GM12872 (cell line): Measurements from ENCODE around the gene KANSL1.

Experiments
- TF ChIP-seq, protein P1 (sequence below): IDR thresholded peaks from 3 replicates; pipeline ENCODE4 v1.5.1; 2011; ENCODE audit warnings: low read depth, mild to moderate bottlenecking, low read length, moderate library complexity; ENCODE audit not compliant: insufficient read depth

Gene KANSL1

DNA sequence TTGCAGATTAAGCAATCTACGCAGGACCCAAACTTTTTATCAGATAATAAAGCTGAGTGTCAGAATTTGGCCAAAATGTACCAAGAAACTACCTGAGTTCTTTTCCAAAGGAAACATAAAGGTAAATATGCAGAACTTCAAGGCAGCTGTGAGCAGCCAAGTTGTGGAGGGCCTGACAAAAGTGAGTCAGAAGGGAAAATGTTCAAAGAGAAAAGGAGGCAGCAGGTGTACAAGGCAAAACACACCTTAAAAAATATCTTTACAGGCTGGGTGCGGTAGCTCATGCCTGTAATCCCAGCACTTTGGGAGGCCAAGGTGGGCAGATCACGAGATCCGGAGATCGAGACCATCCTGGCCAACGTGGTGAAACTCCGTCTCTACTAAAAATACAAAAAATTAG lies 7.0 kb upstream of the KANSL1 start:
- TF ChIP-seq, protein P1, sequence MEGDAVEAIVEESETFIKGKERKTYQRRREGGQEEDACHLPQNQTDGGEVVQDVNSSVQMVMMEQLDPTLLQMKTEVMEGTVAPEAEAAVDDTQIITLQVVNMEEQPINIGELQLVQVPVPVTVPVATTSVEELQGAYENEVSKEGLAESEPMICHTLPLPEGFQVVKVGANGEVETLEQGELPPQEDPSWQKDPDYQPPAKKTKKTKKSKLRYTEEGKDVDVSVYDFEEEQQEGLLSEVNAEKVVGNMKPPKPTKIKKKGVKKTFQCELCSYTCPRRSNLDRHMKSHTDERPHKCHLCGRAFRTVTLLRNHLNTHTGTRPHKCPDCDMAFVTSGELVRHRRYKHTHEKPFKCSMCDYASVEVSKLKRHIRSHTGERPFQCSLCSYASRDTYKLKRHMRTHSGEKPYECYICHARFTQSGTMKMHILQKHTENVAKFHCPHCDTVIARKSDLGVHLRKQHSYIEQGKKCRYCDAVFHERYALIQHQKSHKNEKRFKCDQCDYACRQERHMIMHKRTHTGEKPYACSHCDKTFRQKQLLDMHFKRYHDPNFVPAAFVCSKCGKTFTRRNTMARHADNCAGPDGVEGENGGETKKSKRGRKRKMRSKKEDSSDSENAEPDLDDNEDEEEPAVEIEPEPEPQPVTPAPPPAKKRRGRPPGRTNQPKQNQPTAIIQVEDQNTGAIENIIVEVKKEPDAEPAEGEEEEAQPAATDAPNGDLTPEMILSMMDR, result no peak

DNA sequence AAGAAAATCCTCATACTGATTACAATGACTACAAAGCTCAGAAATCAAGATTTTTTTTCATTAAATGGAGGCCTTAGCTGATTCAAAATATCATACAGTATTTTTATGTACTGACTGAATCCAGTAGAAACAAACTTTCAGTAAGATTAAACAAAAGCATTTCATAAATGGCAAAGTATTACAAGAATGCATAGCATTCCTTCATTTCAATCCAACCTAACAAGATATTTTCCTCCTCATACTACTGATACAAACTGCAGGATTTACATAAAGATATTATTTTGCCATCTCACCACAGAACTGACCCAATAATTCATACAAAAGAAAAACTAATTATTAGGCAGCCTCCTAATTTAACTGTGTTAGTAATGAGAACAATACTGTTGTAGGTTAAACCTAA lies 6.2 kb upstream of the KANSL1 start:
- TF ChIP-seq, protein P1, result no peak

DNA sequence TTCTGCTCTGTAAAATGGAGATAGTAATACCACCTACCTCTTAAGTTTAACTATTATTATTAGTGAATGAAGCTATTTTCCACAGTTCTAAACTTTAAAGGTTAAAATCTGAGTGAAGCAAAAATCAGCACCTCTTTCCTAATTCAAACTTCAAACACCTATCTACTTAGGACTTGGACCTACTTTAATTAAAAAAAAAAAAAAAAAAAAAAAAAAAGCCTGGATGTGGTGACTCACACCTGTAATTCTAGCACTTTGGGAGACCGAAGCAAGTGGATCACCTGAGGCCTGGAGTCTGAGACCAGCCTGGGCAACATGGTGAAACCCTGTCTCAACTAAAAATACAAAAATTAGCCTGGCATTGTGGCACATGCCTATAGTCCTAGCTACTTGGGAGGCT lies 5.0 kb upstream of the KANSL1 start:
- TF ChIP-seq, protein P1, result no peak

DNA sequence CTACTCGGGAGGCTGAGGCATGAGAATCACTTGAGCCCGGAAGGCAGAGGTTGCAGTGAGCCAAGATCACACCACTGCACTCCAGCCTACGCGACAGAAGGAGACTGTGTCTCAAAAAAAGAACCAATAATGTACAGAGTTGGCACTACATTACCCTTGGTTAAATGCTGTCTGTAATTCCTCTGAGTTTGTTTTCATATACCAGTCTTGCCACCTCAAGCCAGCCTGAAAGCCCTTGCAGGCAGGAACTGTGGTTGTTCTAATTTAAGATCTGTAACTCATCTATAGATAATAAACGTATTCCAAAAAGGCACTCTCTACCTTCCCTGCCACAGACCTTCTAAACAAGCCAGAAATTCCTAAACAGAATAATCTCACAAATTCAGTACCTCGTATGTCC lies 4.3 kb upstream of the KANSL1 start:
- TF ChIP-seq, protein P1, result no peak

DNA sequence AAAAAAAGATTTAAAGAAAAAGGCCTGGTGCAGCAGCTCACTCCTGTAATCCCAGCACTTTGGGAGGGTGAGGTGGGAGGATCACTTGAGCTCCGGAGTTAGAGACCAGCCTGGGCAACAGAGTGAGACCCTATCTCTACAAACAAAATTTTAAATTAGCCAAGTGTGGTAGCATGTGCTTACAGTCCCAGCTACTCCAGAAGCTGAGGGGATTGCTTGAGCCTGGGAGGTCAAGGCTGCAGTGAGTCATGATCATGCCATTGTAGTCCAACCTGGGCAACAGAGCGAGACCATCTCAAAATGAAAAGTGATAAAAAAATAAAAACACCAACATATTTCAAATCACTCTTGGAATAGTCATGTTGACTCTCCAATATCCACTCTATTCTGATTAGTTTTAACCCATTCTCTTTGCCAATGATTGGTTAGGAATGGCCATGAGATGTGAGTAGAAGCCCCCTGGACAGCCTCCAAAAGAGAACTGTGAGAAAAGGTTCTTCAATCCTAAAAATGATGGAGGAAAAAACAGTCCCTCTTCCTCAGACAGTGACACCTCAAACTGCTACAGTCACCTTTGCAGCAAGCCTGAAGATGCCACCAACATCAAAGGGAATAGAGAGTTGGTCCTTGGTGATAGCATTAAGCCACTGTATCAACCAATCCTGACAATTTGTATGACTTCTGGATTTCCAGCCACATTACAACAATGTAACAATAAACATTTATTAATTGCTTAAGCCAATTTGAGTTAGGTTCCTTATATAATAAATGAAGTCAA lies 2.9 kb upstream of the KANSL1 start:
- TF ChIP-seq, protein P1, result no peak

DNA sequence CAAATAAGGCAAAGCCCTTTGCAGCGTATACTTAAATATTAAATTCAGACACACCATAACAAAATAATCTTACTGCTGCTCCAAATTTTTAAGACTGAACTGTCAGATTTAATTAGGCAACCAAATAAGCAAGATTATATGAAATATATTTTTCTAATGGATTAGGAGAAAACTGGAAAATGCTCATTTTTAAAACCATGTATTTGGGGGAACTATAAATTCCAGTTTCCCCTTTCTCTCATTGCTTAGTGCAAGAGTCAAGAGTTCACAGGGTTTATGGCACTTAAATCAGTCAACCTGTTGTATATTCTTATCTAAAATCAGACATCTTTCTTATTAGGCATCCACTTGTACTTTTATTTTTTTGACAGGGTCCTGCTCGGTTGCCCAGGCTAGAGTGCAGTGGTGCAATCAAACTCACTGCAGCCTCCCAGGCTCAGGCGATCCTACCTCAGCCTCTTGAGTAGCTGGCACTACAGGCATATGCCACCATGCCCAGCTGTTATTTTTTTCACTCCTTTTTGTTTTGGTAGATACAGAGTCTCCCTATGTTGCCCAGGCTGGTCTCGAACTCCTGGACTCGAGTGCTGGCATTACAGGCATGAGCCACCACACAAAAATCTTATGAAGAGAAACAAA lies 2.1 kb upstream of the KANSL1 start:
- TF ChIP-seq, protein P1, result no peak

DNA sequence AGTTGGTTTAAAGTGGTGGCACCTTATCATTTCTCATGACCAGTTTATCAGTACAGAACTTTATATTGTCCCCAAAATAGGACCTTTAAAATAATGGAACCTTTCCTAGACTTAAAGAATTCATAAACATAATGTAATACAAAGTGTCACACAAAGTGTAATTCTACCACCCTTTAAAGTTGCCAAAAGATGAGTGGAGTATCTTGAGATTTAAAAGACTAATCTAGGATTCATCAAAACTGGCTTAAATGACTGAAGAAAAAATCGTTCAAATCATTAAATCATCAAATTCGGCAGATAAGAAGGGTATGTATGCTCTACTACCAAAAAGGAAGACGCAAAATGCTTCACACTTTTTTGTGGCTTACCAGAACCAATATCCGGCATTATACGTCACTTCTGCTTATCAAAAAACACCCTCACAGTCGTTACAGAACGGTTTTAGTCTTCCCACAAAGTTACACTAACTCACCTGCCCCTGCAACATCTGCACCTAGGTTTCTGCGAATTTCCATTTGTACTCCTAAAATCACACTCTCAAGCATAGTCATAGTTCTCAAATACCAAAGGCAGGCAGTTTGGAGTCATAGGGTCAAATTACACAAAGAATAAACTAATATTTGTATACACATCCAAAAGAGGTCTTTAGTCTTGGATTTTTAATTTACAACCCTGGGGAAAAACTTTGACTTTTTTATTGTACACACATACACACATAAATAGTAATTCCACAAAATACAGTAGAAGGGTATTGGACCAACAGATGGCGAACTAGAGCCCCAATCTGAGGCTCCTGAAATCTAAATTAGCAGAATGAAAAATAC lies 1.4 kb upstream of the KANSL1 start:
- TF ChIP-seq, protein P1, result peak; percentile 51
